ENCODE measurements around the gene DAND5. TPM values are rescaled to one million over a fixed set of nuclear protein-coding genes. Genes with fewer than 3 reads are reported as not detected.
"Not testable (repeated sequence)": the region's sequence is repeated elsewhere in the genome, so short reads cannot be mapped to it uniquely, and the experiment has no call there.

DAND5 gene
- total RNA-seq, 1 experiment from 2014 or later, result 0.52 TPM

GRCh38 chr19:12970070-12970820 is 869 bp downstream of the DAND5 start:
- no peaks in the 10 kb centered on the region for H3K36me3 ChIP-seq (ENCODE audit: insufficient read depth, low read length)
- peaks cover 4% of the 10 kb centered on the region for H3K4me1 ChIP-seq (ENCODE audit: low read length)
- H3K9me2 ChIP-seq (replicated peaks; ENCODE audit: insufficient read depth, low read length), result no peaks in the 10 kb centered on the region
- H3K27me3 ChIP-seq (ENCODE audit: low read length), result no peaks in the 10 kb centered on the region
- H2AFZ ChIP-seq (ENCODE audit: low read length), result no peak overlapping the region
- H4K20me1 ChIP-seq (ENCODE audit: insufficient read depth, low read depth, low read length), result no peaks in the 10 kb centered on the region
- H3K9me3 ChIP-seq (ENCODE audit: low read length), result no peaks in the 10 kb centered on the region
- no peak overlapping the region for H3K4me3 ChIP-seq (ENCODE audit: low read length)
- no peak for DNase-seq
- H3K79me2 ChIP-seq (ENCODE audit: low read length), result no peaks in the 10 kb centered on the region
- no peak overlapping the region for H3K27ac ChIP-seq (ENCODE audit: low read length)
- H3K9ac ChIP-seq (ENCODE audit: low read length), result no peak overlapping the region
- H3K4me2 ChIP-seq (ENCODE audit: low read depth, low read length, poor library complexity, severe bottlenecking), result no peak overlapping the region

GRCh38 chr19:12973236-12973635 is 3.9 kb downstream of the DAND5 start:
- no peaks in the 10 kb centered on the region for H3K27me3 ChIP-seq (ENCODE audit: low read length)
- H3K4me3 ChIP-seq (ENCODE audit: low read length), result no peak overlapping the region
- no peak overlapping the region for H3K27ac ChIP-seq (ENCODE audit: low read length)
- no peaks in the 10 kb centered on the region for H3K36me3 ChIP-seq (ENCODE audit: insufficient read depth, low read length)
- H3K4me2 ChIP-seq (ENCODE audit: low read depth, low read length, poor library complexity, severe bottlenecking), result no peak overlapping the region
- no peak overlapping the region for H2AFZ ChIP-seq (ENCODE audit: low read length)
- DNase-seq, result no peak
- H3K9me2 ChIP-seq (replicated peaks; ENCODE audit: insufficient read depth, low read length), result no peaks in the 10 kb centered on the region
- no peaks in the 10 kb centered on the region for H3K79me2 ChIP-seq (ENCODE audit: low read length)
- no peaks in the 10 kb centered on the region for H4K20me1 ChIP-seq (ENCODE audit: insufficient read depth, low read depth, low read length)
- no peak overlapping the region for H3K9ac ChIP-seq (ENCODE audit: low read length)
- no peaks in the 10 kb centered on the region for H3K9me3 ChIP-seq (ENCODE audit: low read length)
- H3K4me1 ChIP-seq (ENCODE audit: low read length), result no peaks in the 10 kb centered on the region

GRCh38 chr19:12974301-12975220 is 5.2 kb downstream of the DAND5 start:
- Histone ChIP-seq H4K20me1 (ENCODE audit: insufficient read depth, low read depth, low read length) (no peaks in the 10 kb centered on the region), H3K4me1 (ENCODE audit: low read length) (no peaks in the 10 kb centered on the region), H3K9ac (ENCODE audit: low read length) (no peak overlapping the region), H2AFZ (ENCODE audit: low read length) (no peak overlapping the region), H3K4me2 (ENCODE audit: low read depth, low read length, poor library complexity, severe bottlenecking) (no peak overlapping the region), H3K79me2 (ENCODE audit: low read length) (no peaks in the 10 kb centered on the region), H3K36me3 (ENCODE audit: insufficient read depth, low read length) (no peaks in the 10 kb centered on the region), H3K27ac (ENCODE audit: low read length) (no peak overlapping the region), H3K9me2 (replicated peaks; ENCODE audit: insufficient read depth, low read length) (no peaks in the 10 kb centered on the region), H3K9me3 (ENCODE audit: low read length) (no peaks in the 10 kb centered on the region), H3K27me3 (ENCODE audit: low read length) (no peaks in the 10 kb centered on the region), H3K4me3 (ENCODE audit: low read length) (no peak overlapping the region)
- no peak for DNase-seq

DNA sequence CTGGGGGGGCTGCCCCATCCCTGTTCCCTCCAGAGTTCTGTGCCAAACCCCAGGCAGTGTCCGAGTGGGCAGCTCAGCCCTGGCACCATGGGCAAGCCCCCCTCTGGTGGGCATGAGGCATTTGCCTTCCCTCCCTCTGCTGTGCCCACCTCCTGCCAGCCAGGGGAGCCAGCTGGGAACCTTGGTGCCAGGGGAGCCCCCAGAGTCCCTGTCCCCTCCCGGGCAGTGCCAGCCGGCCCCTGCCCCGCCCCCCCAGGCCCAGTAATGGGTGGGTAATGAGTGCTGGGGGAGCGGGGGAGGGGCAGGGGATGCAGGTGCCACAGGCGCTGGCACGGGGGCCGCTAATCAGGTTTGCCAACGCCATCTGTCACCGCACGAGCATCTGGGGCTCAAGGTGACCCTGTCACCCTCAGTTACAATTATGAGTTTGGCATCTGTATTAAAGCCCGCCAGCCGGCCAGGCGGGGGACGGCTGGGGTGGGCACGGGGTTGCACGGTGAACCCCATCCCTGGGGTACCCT is 5.9 kb downstream of the DAND5 start:
- DNase-seq, result no peak
- Histone ChIP-seq H3K4me2 (ENCODE audit: low read depth, low read length, poor library complexity, severe bottlenecking) (no peak overlapping the region), H3K27ac (ENCODE audit: low read length) (no peak overlapping the region), H3K9me3 (ENCODE audit: low read length) (no peaks in the 10 kb centered on the region), H2AFZ (ENCODE audit: low read length) (no peak overlapping the region), H4K20me1 (ENCODE audit: insufficient read depth, low read depth, low read length) (no peaks in the 10 kb centered on the region), H3K79me2 (ENCODE audit: low read length) (no peaks in the 10 kb centered on the region), H3K9ac (ENCODE audit: low read length) (no peak overlapping the region), H3K9me2 (replicated peaks; ENCODE audit: insufficient read depth, low read length) (no peaks in the 10 kb centered on the region), H3K4me3 (ENCODE audit: low read length) (no peak overlapping the region), H3K27me3 (ENCODE audit: low read length) (no peaks in the 10 kb centered on the region), H3K4me1 (ENCODE audit: low read length) (no peaks in the 10 kb centered on the region), H3K36me3 (ENCODE audit: insufficient read depth, low read length) (no peaks in the 10 kb centered on the region)

DNA sequence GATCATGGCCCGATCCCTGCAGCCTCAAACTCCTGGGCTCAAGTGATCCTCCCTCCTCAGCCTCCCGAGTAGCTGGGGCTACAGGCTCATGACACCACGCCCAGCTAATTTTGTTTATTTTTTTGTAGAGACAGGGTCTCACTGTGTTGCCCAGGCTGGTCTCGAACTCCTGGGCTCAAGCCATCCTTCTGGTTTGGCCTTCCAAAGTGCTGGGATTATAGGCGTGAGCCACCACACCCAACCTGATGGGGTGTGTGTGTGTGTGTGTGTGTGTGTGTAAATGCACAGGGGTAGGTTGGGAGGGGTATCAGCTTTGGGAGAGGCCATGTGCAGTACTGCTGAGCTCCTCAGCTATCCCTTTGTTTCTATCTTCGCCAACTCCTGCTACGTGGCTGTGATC is 6.7 kb downstream of the DAND5 start:
- not testable (repeated sequence) for H3K9me2 ChIP-seq (replicated peaks; ENCODE audit: insufficient read depth, low read length); H3K4me3 ChIP-seq (ENCODE audit: low read length); DNase-seq; H3K9me3 ChIP-seq (ENCODE audit: low read length); H2AFZ ChIP-seq (ENCODE audit: low read length); H3K79me2 ChIP-seq (ENCODE audit: low read length); H3K4me1 ChIP-seq (ENCODE audit: low read length); H3K9ac ChIP-seq (ENCODE audit: low read length); H3K4me2 ChIP-seq (ENCODE audit: low read depth, low read length, poor library complexity, severe bottlenecking); H3K27me3 ChIP-seq (ENCODE audit: low read length); H3K27ac ChIP-seq (ENCODE audit: low read length); H4K20me1 ChIP-seq (ENCODE audit: insufficient read depth, low read depth, low read length); H3K36me3 ChIP-seq (ENCODE audit: insufficient read depth, low read length)

GRCh38 chr19:12979974-12980373 is 10.6 kb downstream of the DAND5 start:
- no peaks in the 10 kb centered on the region for H3K9me2 ChIP-seq (replicated peaks; ENCODE audit: insufficient read depth, low read length)
- H3K4me2 ChIP-seq (ENCODE audit: low read depth, low read length, poor library complexity, severe bottlenecking), result no peak overlapping the region
- H3K4me1 ChIP-seq (ENCODE audit: low read length), result peaks cover 5% of the 10 kb centered on the region

DNA sequence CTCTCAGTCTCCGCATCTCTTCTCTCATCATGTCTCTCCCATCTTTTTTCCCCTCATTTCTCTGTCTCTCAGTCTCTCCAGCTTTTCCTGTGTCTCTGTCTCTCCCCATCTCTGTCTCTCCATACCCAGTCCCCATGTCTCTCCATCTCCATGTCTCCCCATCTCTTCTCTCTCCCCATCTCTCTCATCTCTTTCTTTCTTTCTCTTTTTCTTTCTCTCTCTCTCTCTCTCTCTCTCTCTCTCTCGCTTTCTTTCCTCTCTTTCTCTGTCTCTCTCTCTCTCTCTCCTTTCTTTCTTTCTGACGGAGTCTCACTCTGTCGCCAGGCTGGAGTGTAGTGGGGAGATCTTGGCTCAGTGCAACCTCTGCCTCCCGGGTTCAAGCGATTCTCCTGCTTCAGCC is 13.3 kb downstream of the DAND5 start:
- Histone ChIP-seq H4K20me1 (ENCODE audit: insufficient read depth, low read depth, low read length) (no peaks in the 10 kb centered on the region), H3K79me2 (ENCODE audit: low read length) (no peaks in the 10 kb centered on the region), H3K4me3 (ENCODE audit: low read length) (no peak overlapping the region), H3K4me1 (ENCODE audit: low read length) (peaks cover 5% of the 10 kb centered on the region), H3K4me2 (ENCODE audit: low read depth, low read length, poor library complexity, severe bottlenecking) (no peak overlapping the region), H3K27ac (ENCODE audit: low read length) (no peak overlapping the region), H3K36me3 (ENCODE audit: insufficient read depth, low read length) (no peaks in the 10 kb centered on the region), H3K9me3 (ENCODE audit: low read length) (no peaks in the 10 kb centered on the region), H3K9ac (ENCODE audit: low read length) (no peak overlapping the region), H3K9me2 (replicated peaks; ENCODE audit: insufficient read depth, low read length) (no peaks in the 10 kb centered on the region), H2AFZ (ENCODE audit: low read length) (no peak overlapping the region), H3K27me3 (ENCODE audit: low read length) (no peaks in the 10 kb centered on the region)
- no peak for DNase-seq

More at GRCh38 chr19:12979974-12980373, 10.6 kb downstream of the DAND5 start:
- no peak overlapping the region for H3K9ac ChIP-seq (ENCODE audit: low read length)
- no peak overlapping the region for H3K27ac ChIP-seq (ENCODE audit: low read length)
- H3K27me3 ChIP-seq (ENCODE audit: low read length), result no peaks in the 10 kb centered on the region
- H2AFZ ChIP-seq (ENCODE audit: low read length), result no peak overlapping the region
- H3K4me3 ChIP-seq (ENCODE audit: low read length), result no peak overlapping the region
- H3K36me3 ChIP-seq (ENCODE audit: insufficient read depth, low read length), result no peaks in the 10 kb centered on the region
- no peaks in the 10 kb centered on the region for H3K9me3 ChIP-seq (ENCODE audit: low read length)
- DNase-seq, result no peak
- no peaks in the 10 kb centered on the region for H4K20me1 ChIP-seq (ENCODE audit: insufficient read depth, low read depth, low read length)
- H3K79me2 ChIP-seq (ENCODE audit: low read length), result no peaks in the 10 kb centered on the region

- H3K9me3 ChIP-seq (ENCODE audit: low read length), result no peaks in the 10 kb centered on the region
- no peaks in the 10 kb centered on the region for H3K79me2 ChIP-seq (ENCODE audit: low read length)
- no peak overlapping the region for H3K9ac ChIP-seq (ENCODE audit: low read length)
- no peak for DNase-seq
- no peaks in the 10 kb centered on the region for H3K9me2 ChIP-seq (replicated peaks; ENCODE audit: insufficient read depth, low read length)
- H2AFZ ChIP-seq (ENCODE audit: low read length), result no peak overlapping the region
- peak overlapping the region; percentile 54 for H3K4me2 ChIP-seq (ENCODE audit: low read depth, low read length, poor library complexity, severe bottlenecking)
- no peaks in the 10 kb centered on the region for H3K36me3 ChIP-seq (ENCODE audit: insufficient read depth, low read length)
- H4K20me1 ChIP-seq (ENCODE audit: insufficient read depth, low read depth, low read length), result no peaks in the 10 kb centered on the region
- no peaks in the 10 kb centered on the region for H3K27me3 ChIP-seq (ENCODE audit: low read length)
- H3K27ac ChIP-seq (ENCODE audit: low read length), result no peak overlapping the region
- H3K4me3 ChIP-seq (ENCODE audit: low read length), result peak overlapping the region; percentile 51; the same call in 1 of the 2 replicates
- H3K4me1 ChIP-seq (ENCODE audit: low read length), result peaks cover 5% of the 10 kb centered on the region
Measured at GRCh38 chr19:12983091-12983490, 13.7 kb downstream of the DAND5 start.

Measured in Karpas-422 (cell line).